ENCODE results near the gene PALM2AKAP2.

DNA sequence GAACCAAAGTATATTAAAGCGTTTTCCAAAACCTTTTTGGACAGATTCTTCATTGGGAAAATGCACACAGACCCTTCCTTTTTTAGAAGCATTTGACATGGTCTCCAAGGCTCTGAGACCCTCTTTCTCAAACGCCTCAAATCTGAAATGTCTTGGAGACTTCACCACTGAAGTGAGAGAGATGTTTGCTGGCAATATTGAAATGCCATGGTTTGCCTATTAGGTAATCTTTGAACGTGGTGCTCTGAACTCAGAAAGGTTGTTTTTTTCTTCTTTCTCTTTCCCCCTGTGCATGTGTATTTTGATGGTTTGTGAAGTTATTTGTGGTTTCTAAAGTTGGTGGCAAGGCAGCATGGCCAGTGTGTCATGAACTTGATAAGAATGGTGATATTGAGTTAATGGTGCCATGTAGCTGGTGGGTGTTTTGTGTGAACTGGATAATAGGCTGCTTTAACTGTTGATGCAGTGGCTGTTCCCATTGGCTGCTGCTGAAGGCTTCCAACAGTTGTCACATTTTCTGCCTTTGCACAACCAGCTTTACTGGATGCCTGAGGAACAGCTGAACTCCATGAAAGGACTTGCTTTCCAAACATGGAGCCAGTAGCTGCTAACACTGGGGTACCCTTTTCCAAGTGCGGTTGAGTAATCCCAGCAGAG lies 1.7 kb downstream of the PALM2AKAP2 start:
- no peak for TF ChIP-seq MYNN (IDR thresholded peaks at IDR 0.05)
- TF ChIP-seq MYNN (CRISPR knock-in tag; IDR thresholded peaks at IDR 0.05), result no peak
- TF ChIP-seq RBM25 (IDR thresholded peaks at IDR 0.05; ENCODE audit: low read depth, low read length, severe bottlenecking), result no peak
- no peak for TF ChIP-seq SP1 (CRISPR knock-in tag; IDR thresholded peaks at IDR 0.05)

Measured in K562 (cell line).